PC-3 (cell line): ENCODE data around the gene CLCF1. TPM values are rescaled to one million over a fixed set of nuclear protein-coding genes. Genes with fewer than 3 reads are reported as not detected.
A peak's percentile ranks its signal among the peaks of the same experiment; 100 is the strongest.

Experiments
- ATAC-seq: fragments of 200-7000 bp; cut with Tn5 transposase; 2 replicates; pipeline ENCODE4 v1.9.1; 2020; ENCODE audit warnings: mild to moderate bottlenecking, moderate library complexity
- BruUV-seq: library from RNA; stranded (reverse); fragments of 400-500 nt; replicated peaks from 2 replicates; lab custom pipeline; 2021; lab: Mats Ljungman, UMichigan
- CTCF ChIA-PET: fragments of 300-600 bp; sonication (Branson Sonifier 250); formaldehyde crosslinking; loops from one replicate; lab custom pipeline; 2022; ENCODE audit warnings: antibody characterized with exemption; lab: Charles Lee
- POLR2A ChIA-PET: fragments of 300-600 bp; sonication (Branson Sonifier 250); formaldehyde crosslinking; loops from one replicate; lab custom pipeline; 2022; ENCODE audit warnings: antibody characterized with exemption; ENCODE audit not compliant: unreplicated experiment; lab: Charles Lee
- DNase-seq: peaks from one replicate; pipeline ENCODE4 v3.0.0-alpha.2; 2015
- H2AFZ ChIP-seq: fragments of 300-600 bp; sonication (generic); 2 replicates; pipeline ENCODE4 v1.6.0; 2016; ENCODE audit warnings: antibody characterized with exemption, low read length
- H3F3A ChIP-seq: fragments of 300-600 bp; sonication (generic); one replicate; pipeline ENCODE4 v1.6.0; 2017; ENCODE audit warnings: antibody characterized with exemption, low read length, control low read depth, mild to moderate bottlenecking; ENCODE audit not compliant: unreplicated experiment
- H3K27ac ChIP-seq: fragments of 300-600 bp; sonication (generic); 2 replicates; pipeline ENCODE4 v1.5.1; 2016; ENCODE audit warnings: mild to moderate bottlenecking, low read length
- H3K27me3 ChIP-seq: fragments of 300-600 bp; sonication (generic); 2 replicates; pipeline ENCODE4 v1.6.1; 2016; ENCODE audit warnings: low read length, mixed read lengths
- H3K36me3 ChIP-seq: fragments of 300-600 bp; sonication (generic); 2 replicates; pipeline ENCODE4 v1.6.1; 2016; ENCODE audit warnings: low read depth, mixed run types, low read length, mixed read lengths
- H3K4me1 ChIP-seq: fragments of 300-600 bp; sonication (generic); 2 replicates; pipeline ENCODE4 v1.5.1; 2016; ENCODE audit warnings: low read length; ENCODE audit not compliant: insufficient read depth
- H3K4me2 ChIP-seq: fragments of 300-600 bp; sonication (generic); 2 replicates; pipeline ENCODE4 v1.6.0; 2016; ENCODE audit warnings: low read length
- H3K4me3 ChIP-seq: fragments of 300-600 bp; sonication (generic); 2 replicates; pipeline ENCODE4 v1.5.1; 2016; ENCODE audit warnings: mild to moderate bottlenecking, low read length, mixed read lengths
- H3K79me2 ChIP-seq: fragments of 300-600 bp; sonication (generic); 2 replicates; pipeline ENCODE4 v1.6.1; 2017; ENCODE audit warnings: low read length, mixed read lengths
- H3K9ac ChIP-seq: fragments of 300-600 bp; sonication (generic); 2 replicates; pipeline ENCODE4 v1.6.0; 2016; ENCODE audit warnings: mild to moderate bottlenecking, low read length
- H3K9me2 ChIP-seq: fragments of 300-600 bp; sonication (generic); replicated peaks from 2 replicates; pipeline ENCODE4 v1.6.1; 2016; ENCODE audit warnings: mixed run types, low read length, mixed read lengths
- H3K9me3 ChIP-seq: fragments of 300-600 bp; sonication (generic); 2 replicates; pipeline ENCODE4 v1.6.1; 2016; ENCODE audit warnings: low read length, mixed read lengths
- H4K20me1 ChIP-seq: fragments of 300-600 bp; sonication (generic); 2 replicates; pipeline ENCODE4 v1.6.1; 2016; ENCODE audit warnings: low read length, mixed read lengths
- CTCF ChIP-seq: fragments of 300-600 bp; sonication (generic); conservative IDR thresholded peaks from 2 replicates; pipeline ENCODE4 v1.5.1; 2017; ENCODE audit warnings: antibody characterized with exemption, low read depth, mild to moderate bottlenecking, low read length
- EZH2 ChIP-seq: fragments of 300-600 bp; sonication (generic); IDR thresholded peaks from one replicate; pipeline ENCODE4 v1.6.1; 2017; ENCODE audit warnings: antibody characterized with exemption, mild to moderate bottlenecking, low read length; ENCODE audit not compliant: unreplicated experiment
- EZH2phosphoT487 ChIP-seq: fragments of 300-600 bp; sonication (generic); IDR thresholded peaks from 2 replicates; pipeline ENCODE4 v1.6.1; 2018; ENCODE audit warnings: mild to moderate bottlenecking, antibody characterized with exemption, low read length, borderline replicate concordance
- intact Hi-C: fragments of 100-400 bp; cut with micrococcal nuclease; formaldehyde crosslinking; loops from 2 replicates; pipeline ENCODE4 v1.9.0; 2023
- total RNA-seq: library from RNA; depleted of rRNA; stranded (reverse); fragments of >200 nt; gene quantifications from 2 replicates; pipeline ENCODE4 v1.2.3, GENCODE V29; 2014

CLCF1 gene
- total RNA-seq, 1 experiment from 2014 or later = 48.3 TPM

- H3K4me2 ChIP-seq = peak within 1 kb of the TSS; percentile 98
- no peaks in the 10 kb centered on the region for H3K9me2 ChIP-seq
- intact Hi-C loops = loop anchor here (2.0 kb wide), 1 partner anchor 115 kb away; no protein-coding TSS in a partner anchor
- peak within 1 kb of the TSS; percentile 81 for H3K4me3 ChIP-seq
- peak within 1 kb of the TSS; percentile 94 for H3K9ac ChIP-seq
- ATAC-seq = peak; percentile 66
- POLR2A ChIA-PET = interaction anchor here (0.6 to 1.1 kb wide), 3 partner anchors 10 to 46 kb away, joined by 3 to 11 read pairs (median 8); partner anchors contain the start of gene PPP1CA
- no peaks in the 10 kb centered on the region for H4K20me1 ChIP-seq
- H3K9me3 ChIP-seq = no peaks in the 10 kb centered on the region
- TF ChIP-seq EZH2 (no peak), CTCF (no peak), EZH2phosphoT487 (no peak)
- peak within 1 kb of the TSS; percentile 90 for H2AFZ ChIP-seq
- TSS peak; percentile 89 for BruUV-seq
- H3K4me1 ChIP-seq = peaks cover 8% of the 10 kb centered on the region; the same call in 1 of the 2 replicates
- H3K27ac ChIP-seq = peak within 1 kb of the TSS; percentile 81
- no peaks in the 10 kb centered on the region for H3K27me3 ChIP-seq
- H3K36me3 ChIP-seq = no peaks in the 10 kb centered on the region
- peak; percentile 97 for DNase-seq
- CTCF ChIA-PET = interaction anchor here (0.5 to 1.2 kb wide), 8 partner anchors 9 to 60 kb away, joined by 3 to 5 read pairs (median 4); partner anchors contain the start of gene PPP1CA
- peaks cover 27% of the 10 kb centered on the region for H3K79me2 ChIP-seq
- no peaks in the 10 kb centered on the region for H3F3A ChIP-seq
These were observed 18.1 kb upstream of the CLCF1 start, which contains the start of gene RAD9A for GRCh38 chr11:67391304-67392182. Gene RAD9A (plus strand): TSS chr11:67391986. CDS start chr11:67392045, 59 bp downstream.

DNA sequence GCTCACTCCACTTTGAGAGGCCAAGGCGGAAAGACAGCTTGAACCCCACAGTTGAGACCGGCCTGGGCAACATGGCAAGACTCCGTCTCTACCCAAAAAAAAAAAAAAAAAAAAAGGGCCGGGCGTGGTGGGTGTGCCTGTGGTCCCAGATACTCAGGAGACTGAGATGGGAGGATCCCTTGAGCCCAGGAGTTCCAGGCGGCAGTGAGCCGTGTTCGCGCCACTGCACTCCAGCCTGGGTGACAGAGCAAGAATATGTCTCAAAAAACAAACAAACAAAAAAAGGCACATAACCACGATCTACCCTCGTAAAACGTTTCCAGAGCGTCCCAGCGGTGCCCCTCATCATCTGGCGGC, 17.5 kb upstream of the CLCF1 start:
- Histone ChIP-seq H3K27me3 (no peaks in the 10 kb centered on the region), H3K9me2 (no peaks in the 10 kb centered on the region), H2AFZ (peak overlapping the region; percentile 90), H3K4me1 (peaks cover 8% of the 10 kb centered on the region; the same call in 1 of the 2 replicates), H3K9ac (peak overlapping the region; percentile 94), H3K36me3 (no peaks in the 10 kb centered on the region), H3K4me2 (peak overlapping the region; percentile 98), H3K9me3 (no peaks in the 10 kb centered on the region), H3F3A (no peaks in the 10 kb centered on the region), H3K79me2 (peaks cover 27% of the 10 kb centered on the region), H3K4me3 (peak overlapping the region; percentile 81), H4K20me1 (no peaks in the 10 kb centered on the region), H3K27ac (peak overlapping the region; percentile 81)
- peak; percentile 13; the same call in 1 of the 2 replicates for ATAC-seq
- no peak for DNase-seq
- no peak for TF ChIP-seq EZH2
- intact Hi-C loops = loop anchor here (2.0 kb wide), 1 partner anchor 116 kb away; no protein-coding TSS in a partner anchor
- ChIA-PET POLR2A (no interaction called here), CTCF (interaction anchor here (0.9 to 1.0 kb wide), 2 partner anchors 11 to 45 kb away, joined by 4 read pairs; partner anchors contain the start of gene PPP1CA)
- BruUV-seq = no TSS peak

- H3F3A ChIP-seq = no peaks in the 10 kb centered on the region
- no peaks in the 10 kb centered on the region for H3K27me3 ChIP-seq
- H2AFZ ChIP-seq = no peak overlapping the region
- CTCF ChIA-PET = interaction anchor here (0.5 to 0.7 kb wide), 2 partner anchors 8 to 16 kb away, joined by 3 to 4 read pairs; partner anchors contain the start of gene CLCF1
- no peaks in the 10 kb centered on the region for H4K20me1 ChIP-seq
- POLR2A ChIA-PET = no interaction called here
- DNase-seq = peak; percentile 75
- H3K4me1 ChIP-seq = peaks cover 19% of the 10 kb centered on the region
- H3K4me2 ChIP-seq = no peak overlapping the region
- no peak overlapping the region for H3K4me3 ChIP-seq
- peak; percentile 23 for ATAC-seq
- H3K9me2 ChIP-seq = no peaks in the 10 kb centered on the region
- H3K9ac ChIP-seq = no peak overlapping the region
- TF ChIP-seq EZH2 (no peak), EZH2phosphoT487 (no peak), CTCF (peak; percentile 80)
- H3K36me3 ChIP-seq = no peaks in the 10 kb centered on the region
- no TSS peak for BruUV-seq
- H3K79me2 ChIP-seq = peaks cover 27% of the 10 kb centered on the region
- H3K9me3 ChIP-seq = no peaks in the 10 kb centered on the region
- intact Hi-C loops = no loop called here
- H3K27ac ChIP-seq = no peak overlapping the region
These were observed 16.1 kb upstream of the CLCF1 start for GRCh38 chr11:67389477-67389876.
